MM.1S (cell line): ENCODE results near the gene CHRNA4.

Experiments
- CTCF ChIP-seq: fragments of 300-600 bp; sonication (generic); IDR thresholded peaks from 2 replicates; pipeline ENCODE4 v1.5.1; 2016; ENCODE audit warnings: antibody characterized with exemption, low read length, mixed read lengths
- EZH2phosphoT487 ChIP-seq: fragments of 300-600 bp; sonication (generic); IDR thresholded peaks from 2 replicates; pipeline ENCODE4 v1.6.1; 2018; ENCODE audit warnings: antibody characterized with exemption, low read length

- no peak for TF ChIP-seq CTCF
- no peak for TF ChIP-seq EZH2phosphoT487
These were observed 41.7 kb downstream of the CHRNA4 start for GRCh38 chr20:63319164-63320040.
